Ascending aorta (tissue), 2 donors: Measurements from ENCODE around the gene SUMO4. TPM values are rescaled to one million over a fixed set of nuclear protein-coding genes. Genes with fewer than 3 reads are reported as not detected.

Source experiments
- DNase-seq, 2 donors: peaks; one replicate each; pipeline ENCODE4 v3.0.0-alpha.2; 2019; ENCODE audit warnings: low spot score in 2 of 2
- H3K27ac ChIP-seq, 2 donors: fragments of 200-600 bp; sonication (generic); one replicate each; pipeline ENCODE4 v1.5.1; 2016 to 2017; ENCODE audit warnings: mild to moderate bottlenecking in 1 of 2
- H3K27me3 ChIP-seq: fragments of 200-600 bp; sonication (generic); one replicate; pipeline ENCODE4 v1.5.1; 2017
- H3K36me3 ChIP-seq, 2 donors: fragments of 200-600 bp; sonication (generic); one replicate each; pipeline ENCODE4 v1.5.1; 2016
- H3K4me1 ChIP-seq, 2 donors: fragments of 200-600 bp; sonication (generic); one replicate each; pipeline ENCODE4 v1.5.1; 2016 to 2017; ENCODE audit warnings: mild to moderate bottlenecking in 1 of 2
- H3K4me3 ChIP-seq, 2 donors: fragments of 200-600 bp; sonication (generic); one replicate each; pipeline ENCODE4 v1.5.1; 2016 to 2017; ENCODE audit warnings: mild to moderate bottlenecking in 1 of 2
- H3K9me3 ChIP-seq, 2 donors: fragments of 200-600 bp; sonication (generic); one replicate each; pipeline ENCODE4 v1.5.1; 2016
- CTCF ChIP-seq, 3 experiments: fragments of 200-600 bp in 2 of 3; fragments of 450-650 bp in 1 of 3; sonication (generic) in 2 of 3; IDR thresholded peaks; one replicate each; pipeline ENCODE4 v1.5.1; 2016 to 2019; ENCODE audit warnings: antibody characterized with exemption in 3 of 3, mild to moderate bottlenecking in 1 of 3, moderate library complexity in 1 of 3
- intact Hi-C: fragments of 100-400 bp; cut with DNase I; formaldehyde crosslinking; loops from one replicate; pipeline ENCODE4 v1.15.1; 2023
- total RNA-seq: library from RNA; depleted of rRNA; stranded (reverse); fragments of >200 nt; gene quantifications from one replicate; pipeline ENCODE4 v1.1.0, GENCODE V29; 2016

The SUMO4 gene
- total RNA-seq, 1 donor from 2014 or later, result not detected

- no peak for DNase-seq
- no peak overlapping the region for H3K4me3 ChIP-seq
- no peaks in the 10 kb centered on the region for H3K36me3 ChIP-seq
- no peaks in the 10 kb centered on the region for H3K27me3 ChIP-seq
- no peaks in the 10 kb centered on the region for H3K9me3 ChIP-seq
- H3K4me1 ChIP-seq, result peaks cover 0 to 6% of the 10 kb centered on the region in 2 donors
- intact Hi-C loops, result no loop called here
- no peak overlapping the region for H3K27ac ChIP-seq
- TF ChIP-seq CTCF (IDR thresholded peaks at IDR 0.05), result no peak
These were observed 32.0 kb upstream of the SUMO4 start for GRCh38 chr6:149368065-149368464.

- Histone ChIP-seq H3K27ac (no peak overlapping the region), H3K27me3 (no peaks in the 10 kb centered on the region), H3K4me3 (no peak overlapping the region), H3K9me3 (no peaks in the 10 kb centered on the region), H3K36me3 (no peaks in the 10 kb centered on the region), H3K4me1 (no peaks in the 10 kb centered on the region)
- DNase-seq, result no peak
- intact Hi-C loops, result no loop called here
- TF ChIP-seq CTCF (IDR thresholded peaks at IDR 0.05), result no peak
These were observed 28.9 kb upstream of the SUMO4 start for GRCh38 chr6:149371154-149371553.

GRCh38 chr6:149372062-149372461 lies 28.0 kb upstream of the SUMO4 start:
- Histone ChIP-seq H3K36me3 (no peaks in the 10 kb centered on the region), H3K27me3 (no peaks in the 10 kb centered on the region), H3K9me3 (no peaks in the 10 kb centered on the region), H3K4me1 (no peaks in the 10 kb centered on the region), H3K27ac (no peak overlapping the region), H3K4me3 (no peak overlapping the region)
- TF ChIP-seq CTCF (IDR thresholded peaks at IDR 0.05), result no peak
- intact Hi-C loops, result no loop called here
- DNase-seq, result no peak

- no peaks in the 10 kb centered on the region for H3K9me3 ChIP-seq
- DNase-seq, result no peak
- H3K36me3 ChIP-seq, result peaks cover 7 to 8% of the 10 kb centered on the region in 2 donors
- intact Hi-C loops, result no loop called here
- H3K27me3 ChIP-seq, result no peaks in the 10 kb centered on the region
- H3K4me1 ChIP-seq, result no peaks in the 10 kb centered on the region
- H3K27ac ChIP-seq, result no peak overlapping the region
- no peak overlapping the region for H3K4me3 ChIP-seq
- no peak for TF ChIP-seq CTCF (IDR thresholded peaks at IDR 0.05)
These were observed 26.6 kb upstream of the SUMO4 start for GRCh38 chr6:149373511-149373910.

- DNase-seq, result no peak
- Histone ChIP-seq H3K4me1 (peaks cover 0 to 3% of the 10 kb centered on the region in 2 donors), H3K27me3 (no peaks in the 10 kb centered on the region), H3K9me3 (no peaks in the 10 kb centered on the region), H3K27ac (no peak overlapping the region), H3K4me3 (no peak overlapping the region), H3K36me3 (peaks cover 27 to 29% of the 10 kb centered on the region in 2 donors)
- intact Hi-C loops, result loop anchor here (5.0 kb wide), 1 partner anchor 38 kb away; no protein-coding TSS in a partner anchor
- no peak for TF ChIP-seq CTCF (IDR thresholded peaks at IDR 0.05)
These were observed 20.1 kb upstream of the SUMO4 start for GRCh38 chr6:149379977-149380376.

- no peak for DNase-seq
- intact Hi-C loops, result loop anchor here (5.0 kb wide), 1 partner anchor 38 kb away; no protein-coding TSS in a partner anchor
- no peak for TF ChIP-seq CTCF (IDR thresholded peaks at IDR 0.05)
- peaks cover 27 to 29% of the 10 kb centered on the region in 2 donors for H3K36me3 ChIP-seq
- no peak overlapping the region for H3K27ac ChIP-seq
- no peaks in the 10 kb centered on the region for H3K27me3 ChIP-seq
- H3K4me1 ChIP-seq, result peaks cover 0 to 6% of the 10 kb centered on the region in 2 donors
- H3K4me3 ChIP-seq, result no peak overlapping the region
- no peaks in the 10 kb centered on the region for H3K9me3 ChIP-seq
These were observed 19.5 kb upstream of the SUMO4 start for GRCh38 chr6:149380523-149380922.
